ENCODE results near the gene SLC16A7.

The SLC16A7 gene

DNA sequence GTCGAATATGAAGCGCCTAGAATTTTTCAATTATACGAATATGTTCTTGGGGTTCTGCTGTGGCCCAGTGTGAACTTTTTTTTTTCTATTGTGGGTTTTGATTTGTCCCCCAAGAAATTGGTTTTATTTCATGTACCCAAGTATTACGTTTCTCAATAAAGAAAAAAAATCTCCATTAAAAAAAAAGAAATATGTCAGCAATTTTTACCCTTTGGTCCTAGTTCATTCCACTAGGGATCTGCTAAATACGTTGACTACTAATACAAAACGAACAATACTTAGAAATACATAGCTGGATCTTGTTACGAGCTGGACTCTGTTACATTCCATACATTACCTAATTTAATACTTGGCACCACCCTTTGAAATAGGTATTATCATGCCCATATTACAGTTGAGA is 216.9 kb downstream of the SLC16A7 start:
- no peak for DNase-seq (ENCODE audit: low read depth)
- H3K4me3 ChIP-seq (ENCODE audit: low read length), result no peak overlapping the region
- TF ChIP-seq, protein P1, sequence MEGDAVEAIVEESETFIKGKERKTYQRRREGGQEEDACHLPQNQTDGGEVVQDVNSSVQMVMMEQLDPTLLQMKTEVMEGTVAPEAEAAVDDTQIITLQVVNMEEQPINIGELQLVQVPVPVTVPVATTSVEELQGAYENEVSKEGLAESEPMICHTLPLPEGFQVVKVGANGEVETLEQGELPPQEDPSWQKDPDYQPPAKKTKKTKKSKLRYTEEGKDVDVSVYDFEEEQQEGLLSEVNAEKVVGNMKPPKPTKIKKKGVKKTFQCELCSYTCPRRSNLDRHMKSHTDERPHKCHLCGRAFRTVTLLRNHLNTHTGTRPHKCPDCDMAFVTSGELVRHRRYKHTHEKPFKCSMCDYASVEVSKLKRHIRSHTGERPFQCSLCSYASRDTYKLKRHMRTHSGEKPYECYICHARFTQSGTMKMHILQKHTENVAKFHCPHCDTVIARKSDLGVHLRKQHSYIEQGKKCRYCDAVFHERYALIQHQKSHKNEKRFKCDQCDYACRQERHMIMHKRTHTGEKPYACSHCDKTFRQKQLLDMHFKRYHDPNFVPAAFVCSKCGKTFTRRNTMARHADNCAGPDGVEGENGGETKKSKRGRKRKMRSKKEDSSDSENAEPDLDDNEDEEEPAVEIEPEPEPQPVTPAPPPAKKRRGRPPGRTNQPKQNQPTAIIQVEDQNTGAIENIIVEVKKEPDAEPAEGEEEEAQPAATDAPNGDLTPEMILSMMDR (IDR thresholded peaks at IDR 0.05; ENCODE audit: insufficient read depth, low read depth, low read length, missing control alignments), result no peak

DNA sequence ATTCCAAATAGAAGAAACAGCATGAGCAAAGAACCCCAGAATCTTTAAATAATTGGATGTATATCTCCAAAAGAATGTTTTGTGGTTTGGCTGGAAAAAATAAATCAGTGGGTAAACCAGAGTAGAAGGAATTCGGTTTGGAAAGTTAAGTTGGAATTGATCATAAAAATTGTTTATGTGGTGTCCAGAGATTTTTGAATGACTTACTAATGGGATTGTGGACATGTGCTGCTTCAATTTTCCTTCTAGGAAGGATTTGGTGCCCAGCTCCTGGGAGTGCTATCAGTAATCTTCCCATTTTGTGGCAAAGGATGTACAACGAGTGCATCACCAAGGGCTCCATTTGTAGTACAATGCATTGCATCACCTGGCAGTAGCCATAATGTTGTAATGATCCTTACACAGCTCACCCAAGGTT is 224.8 kb downstream of the SLC16A7 start:
- TF ChIP-seq, protein P1 (IDR thresholded peaks at IDR 0.05; ENCODE audit: insufficient read depth, low read depth, low read length, missing control alignments), result no peak
- no peak for DNase-seq (ENCODE audit: low read depth)
- H3K4me3 ChIP-seq (ENCODE audit: low read length), result no peak overlapping the region

DNA sequence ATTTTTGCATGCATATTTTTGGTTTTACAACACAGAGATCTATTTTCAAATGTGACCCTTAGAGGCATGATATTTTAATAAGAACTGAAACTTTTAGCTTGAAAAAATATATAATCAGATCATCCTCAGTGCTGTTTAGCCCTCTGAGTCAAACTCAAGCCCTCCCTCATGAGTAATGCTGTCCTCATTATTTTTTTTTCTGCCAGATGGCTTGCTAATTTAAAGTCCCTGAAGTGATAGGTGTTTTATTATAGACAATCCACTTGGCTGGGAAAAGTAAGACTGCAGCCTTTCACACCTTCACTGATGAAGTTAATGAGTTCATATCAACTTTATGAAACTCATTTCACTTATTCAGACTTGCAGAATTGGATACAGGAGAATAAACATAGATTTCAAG is 227.7 kb downstream of the SLC16A7 start:
- no peak for DNase-seq (ENCODE audit: low read depth)
- H3K4me3 ChIP-seq (ENCODE audit: low read length), result no peak overlapping the region
- TF ChIP-seq, protein P1 (IDR thresholded peaks at IDR 0.05; ENCODE audit: insufficient read depth, low read depth, low read length, missing control alignments), result no peak

DNA sequence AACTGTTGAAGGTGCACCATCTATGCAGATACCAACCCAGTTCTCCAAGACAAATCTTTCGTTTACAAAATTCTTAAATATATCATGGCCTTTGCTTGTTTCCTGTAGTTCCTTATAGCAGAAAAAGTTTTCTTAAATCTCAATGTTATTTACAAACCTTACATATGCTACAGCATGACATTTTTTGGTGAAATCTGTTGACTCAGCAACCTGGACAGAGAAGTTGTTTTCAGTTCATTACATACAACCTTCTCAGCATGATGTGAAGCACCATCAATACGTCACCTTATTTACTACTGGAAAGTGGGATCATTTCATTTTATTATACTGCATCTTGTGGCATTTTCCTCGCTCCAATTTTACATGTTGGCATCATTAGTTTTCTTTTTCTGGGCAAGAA is 231.9 kb downstream of the SLC16A7 start:
- H3K4me3 ChIP-seq (ENCODE audit: low read length), result no peak overlapping the region
- TF ChIP-seq, protein P1 (IDR thresholded peaks at IDR 0.05; ENCODE audit: insufficient read depth, low read depth, low read length, missing control alignments), result no peak
- no peak for DNase-seq (ENCODE audit: low read depth)

DNA sequence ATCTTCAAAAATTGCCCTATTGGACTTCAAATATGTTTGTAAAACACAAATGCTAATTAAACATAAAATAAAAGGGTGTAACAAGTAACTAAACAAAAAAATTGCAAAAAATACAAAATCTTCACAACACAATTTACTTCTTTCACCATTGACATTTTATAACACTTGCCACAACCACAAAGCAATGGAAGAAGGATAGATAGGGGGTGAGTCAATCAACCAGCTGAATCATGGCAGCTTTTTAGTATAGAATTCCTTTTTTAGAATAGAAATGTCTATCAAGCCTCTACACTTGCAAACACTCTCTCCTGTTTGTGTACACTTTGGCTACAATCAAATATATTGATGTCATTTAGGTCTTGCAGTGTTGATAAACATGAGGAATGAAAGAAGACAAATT is 232.7 kb downstream of the SLC16A7 start:
- H3K4me3 ChIP-seq (ENCODE audit: low read length), result no peak overlapping the region
- no peak for DNase-seq (ENCODE audit: low read depth)
- TF ChIP-seq, protein P1 (IDR thresholded peaks at IDR 0.05; ENCODE audit: insufficient read depth, low read depth, low read length, missing control alignments), result no peak

DNA sequence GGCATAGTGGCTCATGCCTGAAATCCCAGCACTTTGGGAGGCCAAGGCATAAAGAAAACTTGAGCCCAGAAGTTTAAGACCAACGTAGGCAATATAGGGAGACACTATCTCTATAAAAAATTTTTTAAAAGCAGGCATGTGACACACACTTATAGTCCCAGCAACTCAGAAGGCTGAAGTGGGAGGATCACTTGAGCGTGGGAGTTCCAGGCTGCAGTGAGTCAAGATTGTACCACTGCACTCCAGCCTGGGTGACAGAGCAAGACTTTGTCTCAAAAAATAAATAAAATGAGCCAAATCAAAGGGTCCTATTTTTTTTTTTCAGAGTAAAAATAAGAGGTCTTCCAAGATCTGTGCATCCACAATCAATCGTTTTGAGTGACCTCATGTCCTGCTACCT is 237.6 kb downstream of the SLC16A7 start:
- TF ChIP-seq, protein P1 (IDR thresholded peaks at IDR 0.05; ENCODE audit: insufficient read depth, low read depth, low read length, missing control alignments), result no peak
- DNase-seq (ENCODE audit: low read depth), result no peak
- H3K4me3 ChIP-seq (ENCODE audit: low read length), result no peak overlapping the region

DNA sequence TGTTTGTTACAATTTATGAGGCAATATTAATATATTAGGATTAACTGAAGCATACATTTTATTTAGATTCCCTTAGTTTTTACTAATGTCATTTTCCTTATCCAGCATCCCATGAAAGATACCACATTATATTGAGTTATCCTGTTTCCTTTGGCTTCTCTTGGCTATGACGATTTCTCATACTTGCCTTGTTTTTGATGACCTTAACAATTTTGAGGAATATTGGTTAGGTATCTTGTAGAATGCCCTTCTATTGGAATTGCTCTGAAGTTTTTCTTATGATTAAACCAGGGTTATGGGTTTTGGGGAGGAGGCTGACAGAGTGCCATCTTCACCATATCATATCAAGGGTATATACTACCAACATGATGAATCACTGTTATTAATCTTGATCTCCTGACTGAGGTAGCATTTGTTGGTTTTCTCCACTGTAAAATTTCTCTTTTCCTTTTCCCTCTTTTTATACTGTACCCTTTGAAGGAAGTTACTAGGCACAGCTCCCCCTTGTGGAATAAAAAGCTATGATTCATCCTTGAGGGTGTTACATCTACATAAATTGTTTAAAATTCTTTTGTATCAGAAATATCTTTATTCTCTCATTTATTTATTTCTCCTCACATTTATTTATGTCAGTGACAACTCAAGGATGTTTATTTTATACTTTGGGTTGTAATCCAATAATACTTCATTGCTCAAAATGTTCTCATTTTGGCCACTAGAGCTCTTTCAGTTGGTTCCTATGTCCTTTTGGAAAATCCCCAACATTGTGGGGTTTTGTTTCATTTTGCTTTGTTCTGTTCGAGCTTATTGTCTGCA is 239.0 kb downstream of the SLC16A7 start:
- DNase-seq (ENCODE audit: low read depth), result peak; percentile 45
- no peak overlapping the region for H3K4me3 ChIP-seq (ENCODE audit: low read length)
- TF ChIP-seq, protein P1 (IDR thresholded peaks at IDR 0.05; ENCODE audit: insufficient read depth, low read depth, low read length, missing control alignments), result peak; percentile 34
